Measurements from ENCODE around the gene INPP4B.

DNA sequence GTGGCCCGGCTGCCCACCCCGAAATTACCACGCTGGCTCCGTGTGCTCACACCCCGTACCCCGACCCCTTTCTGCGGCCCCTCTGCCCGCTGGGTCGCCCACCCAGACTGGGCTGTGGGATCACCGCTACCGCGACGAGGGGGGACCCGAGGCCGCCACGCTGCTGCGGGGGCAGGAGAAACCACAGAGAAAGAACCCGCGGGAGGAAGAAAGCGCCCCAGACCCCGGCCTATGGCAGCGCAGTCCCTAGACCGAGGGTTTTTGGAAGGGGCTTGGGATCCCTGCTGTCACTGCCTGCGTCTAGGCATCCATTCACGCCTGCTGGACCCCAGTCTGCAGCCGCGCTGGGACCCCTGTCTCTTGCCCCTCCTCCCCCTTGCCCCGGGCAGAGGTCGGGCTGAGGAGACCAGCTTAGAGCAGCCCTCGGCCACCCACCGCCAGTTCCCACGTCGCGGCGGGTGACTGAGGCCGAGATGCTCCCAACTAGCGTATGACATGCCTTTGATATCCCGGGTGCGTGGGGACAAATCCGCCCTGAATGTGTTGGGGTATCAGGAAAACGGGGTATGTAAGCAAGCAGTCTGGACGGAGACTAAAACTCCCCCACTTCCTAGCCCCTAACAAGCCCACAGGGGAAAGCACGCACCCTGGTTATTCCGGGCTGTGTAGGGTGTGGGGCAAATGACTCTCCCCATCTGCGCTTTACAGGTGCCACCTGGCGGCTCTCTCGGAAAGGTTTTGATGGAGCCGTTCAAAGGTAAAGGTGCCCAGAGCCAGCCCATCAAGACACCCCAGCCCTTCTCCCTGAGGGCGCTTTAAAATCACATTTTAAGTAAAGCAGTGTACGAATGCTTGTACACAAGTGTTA is 862 bp upstream of the INPP4B start:
- no peak for TF ChIP-seq EZH2 (IDR thresholded peaks at IDR 0.05; ENCODE audit: borderline replicate concordance, low read length)
- TF ChIP-seq, protein P1, sequence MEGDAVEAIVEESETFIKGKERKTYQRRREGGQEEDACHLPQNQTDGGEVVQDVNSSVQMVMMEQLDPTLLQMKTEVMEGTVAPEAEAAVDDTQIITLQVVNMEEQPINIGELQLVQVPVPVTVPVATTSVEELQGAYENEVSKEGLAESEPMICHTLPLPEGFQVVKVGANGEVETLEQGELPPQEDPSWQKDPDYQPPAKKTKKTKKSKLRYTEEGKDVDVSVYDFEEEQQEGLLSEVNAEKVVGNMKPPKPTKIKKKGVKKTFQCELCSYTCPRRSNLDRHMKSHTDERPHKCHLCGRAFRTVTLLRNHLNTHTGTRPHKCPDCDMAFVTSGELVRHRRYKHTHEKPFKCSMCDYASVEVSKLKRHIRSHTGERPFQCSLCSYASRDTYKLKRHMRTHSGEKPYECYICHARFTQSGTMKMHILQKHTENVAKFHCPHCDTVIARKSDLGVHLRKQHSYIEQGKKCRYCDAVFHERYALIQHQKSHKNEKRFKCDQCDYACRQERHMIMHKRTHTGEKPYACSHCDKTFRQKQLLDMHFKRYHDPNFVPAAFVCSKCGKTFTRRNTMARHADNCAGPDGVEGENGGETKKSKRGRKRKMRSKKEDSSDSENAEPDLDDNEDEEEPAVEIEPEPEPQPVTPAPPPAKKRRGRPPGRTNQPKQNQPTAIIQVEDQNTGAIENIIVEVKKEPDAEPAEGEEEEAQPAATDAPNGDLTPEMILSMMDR (IDR thresholded peaks at IDR 0.05; ENCODE audit: low read length) = no peak
